Measurements from ENCODE around the gene LEFTY2.

LEFTY2 gene

DNA sequence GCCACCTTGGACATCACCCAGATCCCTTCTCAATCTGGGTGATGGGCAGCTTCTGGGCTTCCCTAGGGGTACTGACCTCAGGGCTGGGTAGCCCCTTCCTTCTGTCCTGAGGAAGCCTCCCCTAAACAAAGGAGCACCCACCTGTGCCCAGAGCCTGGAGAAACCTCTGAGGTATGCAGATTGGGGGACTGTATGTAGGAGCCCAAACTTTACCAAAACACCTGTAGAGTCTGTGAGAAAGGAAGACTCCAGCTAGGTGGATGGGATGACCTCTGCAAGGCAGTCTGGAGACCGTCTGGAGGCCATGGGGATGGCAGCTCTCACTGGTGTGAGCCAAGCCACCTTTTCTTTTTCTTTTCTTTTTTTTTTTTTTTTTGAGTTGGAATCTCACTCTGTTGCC is 13.7 kb upstream of the LEFTY2 start:
- H3K9me3 ChIP-seq (ENCODE audit: control insufficient read depth in 5 of 5, low read length in 5 of 5) = no peaks in the 10 kb centered on the region
- H3K36me3 ChIP-seq (ENCODE audit: control insufficient read depth in 5 of 5, insufficient read depth in 5 of 5, low read length in 5 of 5) = no peaks in the 10 kb centered on the region
- peaks cover 0 to 8% (median 5%) of the 10 kb centered on the region in 5 donors for H3K27me3 ChIP-seq (ENCODE audit: control insufficient read depth in 5 of 5, insufficient read depth in 4 of 5, low read length in 5 of 5)
- peaks cover 0 to 3% (median 0%) of the 10 kb centered on the region in 5 donors for H3K4me1 ChIP-seq (ENCODE audit: control insufficient read depth in 5 of 5, insufficient read depth in 5 of 5, low read length in 5 of 5)
- H3K4me3 ChIP-seq (ENCODE audit: low read depth in 1 of 5, low read length in 5 of 5) = no peak overlapping the region
- H3K27ac ChIP-seq (ENCODE audit: low read depth, low read length) = no peak overlapping the region
- no peak overlapping the region for H3K9ac ChIP-seq (ENCODE audit: low read length in 5 of 5)

DNA sequence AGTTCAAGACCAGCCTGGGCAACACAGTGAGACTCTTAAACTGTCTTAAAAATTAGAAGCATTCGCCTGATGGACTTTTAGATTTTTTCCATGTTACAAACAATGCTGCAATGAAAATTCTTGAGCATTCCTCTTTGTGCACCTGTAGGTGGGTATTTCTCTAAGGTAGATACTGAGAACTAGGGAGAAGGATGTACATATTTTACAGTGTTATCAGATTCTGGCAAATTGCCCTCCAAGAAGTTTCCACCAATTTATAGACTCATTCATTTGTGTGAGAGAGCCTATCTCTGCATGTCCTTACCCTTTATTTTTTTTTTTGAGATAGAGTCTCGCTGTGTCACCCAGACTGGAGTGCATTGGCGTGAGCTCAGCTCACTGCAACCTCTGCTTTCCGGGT is 12.3 kb upstream of the LEFTY2 start:
- H3K9me3 ChIP-seq (ENCODE audit: control insufficient read depth in 5 of 5, low read length in 5 of 5) = no peaks in the 10 kb centered on the region
- no peak overlapping the region for H3K9ac ChIP-seq (ENCODE audit: low read length in 5 of 5)
- peaks cover 0 to 9% (median 8%) of the 10 kb centered on the region in 5 donors for H3K27me3 ChIP-seq (ENCODE audit: control insufficient read depth in 5 of 5, insufficient read depth in 4 of 5, low read length in 5 of 5)
- no peak overlapping the region for H3K27ac ChIP-seq (ENCODE audit: low read depth, low read length)
- H3K36me3 ChIP-seq (ENCODE audit: control insufficient read depth in 5 of 5, insufficient read depth in 5 of 5, low read length in 5 of 5) = no peaks in the 10 kb centered on the region
- no peak overlapping the region for H3K4me3 ChIP-seq (ENCODE audit: low read depth in 1 of 5, low read length in 5 of 5)
- H3K4me1 ChIP-seq (ENCODE audit: control insufficient read depth in 5 of 5, insufficient read depth in 5 of 5, low read length in 5 of 5) = peaks cover 0 to 3% (median 0%) of the 10 kb centered on the region in 5 donors

DNA sequence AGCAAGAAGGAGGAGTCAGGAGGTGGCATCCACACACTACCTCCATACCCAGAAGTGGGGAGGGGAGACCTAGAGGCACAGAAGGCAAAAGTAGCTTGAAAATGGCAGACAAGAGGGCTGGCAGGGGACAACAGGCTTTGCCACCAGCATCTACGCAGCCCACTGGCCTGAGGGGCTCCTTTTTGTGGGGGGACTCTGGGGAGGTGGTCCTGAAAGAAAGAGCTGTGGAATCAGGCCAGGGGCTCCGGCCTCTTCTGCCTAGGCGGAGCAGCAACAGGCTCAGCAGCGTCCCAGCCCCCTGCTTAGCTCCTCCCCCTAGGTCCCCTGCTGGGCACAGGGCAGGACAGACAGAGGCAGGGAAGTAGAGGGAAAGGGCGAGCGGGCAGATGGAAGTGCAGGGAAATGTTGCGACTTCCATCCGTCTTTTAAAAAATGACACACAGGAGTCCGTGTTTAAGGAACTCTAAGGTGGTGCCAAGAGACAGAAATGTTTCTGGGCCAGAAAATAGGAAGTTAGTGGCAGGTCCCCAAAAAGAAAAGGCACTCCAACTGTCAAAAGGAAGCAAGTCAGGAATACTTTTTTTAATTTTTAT is 10.0 kb upstream of the LEFTY2 start:
- Histone ChIP-seq H3K4me1 (ENCODE audit: control insufficient read depth in 5 of 5, insufficient read depth in 5 of 5, low read length in 5 of 5) (peaks cover 0 to 3% (median 0%) of the 10 kb centered on the region in 5 donors), H3K36me3 (ENCODE audit: control insufficient read depth in 5 of 5, insufficient read depth in 5 of 5, low read length in 5 of 5) (no peaks in the 10 kb centered on the region)

DNA sequence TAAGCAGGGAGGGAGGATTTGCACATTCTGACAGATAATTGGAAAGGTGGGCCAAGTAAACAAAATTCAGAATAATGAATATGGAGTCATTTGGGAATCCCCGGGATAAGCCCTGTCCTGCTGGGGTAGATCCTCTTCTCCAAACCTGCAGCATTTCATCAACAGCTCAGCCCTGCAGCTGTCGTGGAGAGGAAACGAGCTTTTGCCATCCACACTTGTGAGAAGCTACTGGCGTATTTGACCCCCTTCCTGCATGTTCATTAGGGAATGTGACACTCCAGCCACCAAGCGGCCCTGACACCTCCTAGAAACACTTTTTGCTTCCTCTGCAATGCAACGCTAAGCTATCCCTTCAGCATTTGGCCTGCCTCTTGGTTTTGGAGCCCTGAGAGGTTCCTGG is 8.0 kb upstream of the LEFTY2 start:
- Histone ChIP-seq H3K36me3 (ENCODE audit: control insufficient read depth in 5 of 5, insufficient read depth in 5 of 5, low read length in 5 of 5) (no peaks in the 10 kb centered on the region), H3K9me3 (ENCODE audit: control insufficient read depth in 5 of 5, low read length in 5 of 5) (no peaks in the 10 kb centered on the region), H3K4me1 (ENCODE audit: control insufficient read depth in 5 of 5, insufficient read depth in 5 of 5, low read length in 5 of 5) (peaks cover 0 to 3% (median 0%) of the 10 kb centered on the region in 5 donors), H3K9ac (ENCODE audit: low read length in 5 of 5) (no peak overlapping the region), H3K27ac (ENCODE audit: low read depth, low read length) (no peak overlapping the region), H3K27me3 (ENCODE audit: control insufficient read depth in 5 of 5, insufficient read depth in 4 of 5, low read length in 5 of 5) (peaks cover 0 to 9% (median 5%) of the 10 kb centered on the region in 5 donors), H3K4me3 (ENCODE audit: low read depth in 1 of 5, low read length in 5 of 5) (no peak overlapping the region)

More for the DNA sequence above, 10.0 kb upstream of the LEFTY2 start:
- Histone ChIP-seq H3K9ac (ENCODE audit: low read length in 5 of 5) (no peak overlapping the region), H3K4me3 (ENCODE audit: low read depth in 1 of 5, low read length in 5 of 5) (no peak overlapping the region), H3K27ac (ENCODE audit: low read depth, low read length) (no peak overlapping the region), H3K9me3 (ENCODE audit: control insufficient read depth in 5 of 5, low read length in 5 of 5) (no peaks in the 10 kb centered on the region), H3K27me3 (ENCODE audit: control insufficient read depth in 5 of 5, insufficient read depth in 4 of 5, low read length in 5 of 5) (peaks cover 0 to 9% (median 6%) of the 10 kb centered on the region in 5 donors)

DNA sequence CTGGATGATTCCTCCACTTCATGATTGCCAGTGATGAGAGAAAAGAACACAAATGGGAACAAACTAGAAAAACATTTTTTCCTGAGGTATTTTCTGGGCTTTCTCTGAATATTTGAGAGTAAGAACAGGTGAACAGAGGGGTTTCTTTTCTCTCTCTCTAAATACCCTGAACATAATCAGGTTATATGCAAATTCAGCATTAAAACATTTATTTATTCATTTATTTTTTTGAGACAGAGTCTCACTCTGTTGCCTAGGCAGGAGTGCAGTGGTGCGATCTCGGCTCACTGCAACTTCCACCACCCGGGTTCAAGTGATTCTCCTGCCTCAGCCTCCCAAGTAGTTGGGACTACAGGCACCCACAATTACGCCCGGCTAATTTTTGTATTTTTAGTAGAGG is 5.8 kb upstream of the LEFTY2 start:
- Histone ChIP-seq H3K4me3 (ENCODE audit: low read depth in 1 of 5, low read length in 5 of 5) (no peak overlapping the region), H3K9ac (ENCODE audit: low read length in 5 of 5) (no peak overlapping the region), H3K27ac (ENCODE audit: low read depth, low read length) (no peak overlapping the region), H3K9me3 (ENCODE audit: control insufficient read depth in 5 of 5, low read length in 5 of 5) (no peaks in the 10 kb centered on the region), H3K36me3 (ENCODE audit: control insufficient read depth in 5 of 5, insufficient read depth in 5 of 5, low read length in 5 of 5) (no peaks in the 10 kb centered on the region), H3K27me3 (ENCODE audit: control insufficient read depth in 5 of 5, insufficient read depth in 4 of 5, low read length in 5 of 5) (peaks cover 0 to 9% (median 5%) of the 10 kb centered on the region in 5 donors), H3K4me1 (ENCODE audit: control insufficient read depth in 5 of 5, insufficient read depth in 5 of 5, low read length in 5 of 5) (peaks cover under 1 to 12% (median 2%) of the 10 kb centered on the region in 5 donors)

DNA sequence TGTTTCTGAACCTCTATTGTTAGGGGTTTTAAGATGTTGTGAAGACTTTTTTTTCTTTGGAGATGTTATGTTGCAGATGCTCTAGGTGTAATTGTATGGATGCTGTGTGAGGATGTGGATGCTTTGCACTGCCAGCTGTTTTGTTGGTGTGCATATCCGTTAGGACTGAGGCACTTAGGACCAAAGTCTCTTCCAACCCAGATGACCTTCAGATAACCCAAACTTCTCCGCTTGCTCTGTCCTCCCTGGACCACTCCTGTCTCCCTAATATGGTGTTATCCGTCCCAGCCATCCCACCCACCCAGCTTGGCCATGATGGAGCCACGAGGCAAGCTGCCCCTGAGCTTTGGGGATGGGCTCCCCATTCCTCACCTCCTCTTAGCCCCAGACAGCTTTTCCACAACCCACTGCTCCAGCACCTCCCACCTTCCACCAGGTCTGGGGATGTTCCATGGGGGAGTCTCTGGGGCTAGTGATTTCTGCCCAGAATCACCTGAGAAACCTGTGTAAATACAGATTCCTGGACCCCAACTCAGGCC is 5.1 kb upstream of the LEFTY2 start:
- Histone ChIP-seq H3K36me3 (ENCODE audit: control insufficient read depth in 5 of 5, insufficient read depth in 5 of 5, low read length in 5 of 5) (no peaks in the 10 kb centered on the region), H3K4me3 (ENCODE audit: low read depth in 1 of 5, low read length in 5 of 5) (no peak overlapping the region), H3K4me1 (ENCODE audit: control insufficient read depth in 5 of 5, insufficient read depth in 5 of 5, low read length in 5 of 5) (peaks cover 6 to 18% (median 9%) of the 10 kb centered on the region in 5 donors), H3K9me3 (ENCODE audit: control insufficient read depth in 5 of 5, low read length in 5 of 5) (no peaks in the 10 kb centered on the region), H3K27ac (ENCODE audit: low read depth, low read length) (no peak overlapping the region), H3K27me3 (ENCODE audit: control insufficient read depth in 5 of 5, insufficient read depth in 4 of 5, low read length in 5 of 5) (peaks cover 0 to 9% (median 5%) of the 10 kb centered on the region in 5 donors), H3K9ac (ENCODE audit: low read length in 5 of 5) (no peak overlapping the region)

DNA sequence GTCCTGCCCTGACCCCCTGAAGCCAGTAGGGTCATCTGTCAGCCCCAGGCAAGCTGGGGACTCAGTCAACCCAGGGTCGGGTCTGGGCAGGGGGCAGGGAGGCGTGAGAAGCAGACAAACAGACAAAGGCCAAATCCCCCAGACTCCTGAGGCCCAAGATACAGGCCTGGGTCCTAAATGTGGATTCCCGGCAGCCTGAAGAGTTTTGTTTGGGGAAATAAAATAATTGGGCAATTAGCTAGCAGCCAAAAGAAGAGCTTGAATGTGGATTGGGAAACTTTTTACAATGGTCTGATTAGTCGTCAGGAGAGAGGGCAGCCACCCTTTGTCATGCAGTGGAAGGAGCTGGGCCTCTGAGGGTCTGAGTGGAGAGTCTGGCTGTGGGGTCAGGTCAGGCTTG is 4.5 kb upstream of the LEFTY2 start:
- no peak overlapping the region for H3K27ac ChIP-seq (ENCODE audit: low read depth, low read length)
- H3K27me3 ChIP-seq (ENCODE audit: control insufficient read depth in 5 of 5, insufficient read depth in 4 of 5, low read length in 5 of 5) = peaks cover 0 to 5% (median 0%) of the 10 kb centered on the region in 5 donors
- no peak overlapping the region for H3K4me3 ChIP-seq (ENCODE audit: low read depth in 1 of 5, low read length in 5 of 5)
- H3K9ac ChIP-seq (ENCODE audit: low read length in 5 of 5) = no peak overlapping the region
- H3K36me3 ChIP-seq (ENCODE audit: control insufficient read depth in 5 of 5, insufficient read depth in 5 of 5, low read length in 5 of 5) = no peaks in the 10 kb centered on the region
- H3K9me3 ChIP-seq (ENCODE audit: control insufficient read depth in 5 of 5, low read length in 5 of 5) = no peaks in the 10 kb centered on the region
- peaks cover 6 to 24% (median 13%) of the 10 kb centered on the region in 5 donors for H3K4me1 ChIP-seq (ENCODE audit: control insufficient read depth in 5 of 5, insufficient read depth in 5 of 5, low read length in 5 of 5)

DNA sequence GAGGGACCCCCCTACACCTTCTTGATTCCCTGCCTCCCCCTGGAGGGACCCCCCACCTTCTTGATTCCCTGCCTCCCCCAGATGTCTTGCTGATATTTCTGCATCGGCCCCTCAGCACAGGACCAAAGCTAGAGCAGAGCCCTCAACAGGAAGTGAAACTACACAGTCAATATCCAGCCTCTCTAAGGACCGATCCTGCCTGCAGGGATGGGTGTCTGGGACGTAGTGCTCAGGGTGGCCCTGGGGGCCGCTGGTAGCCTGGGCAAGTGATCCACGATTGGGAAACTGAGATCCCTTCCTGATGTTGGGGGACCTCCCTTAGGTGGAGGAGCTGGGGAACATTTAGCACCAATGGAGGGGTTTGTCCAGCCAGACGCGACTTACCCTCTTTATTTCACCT is 3.9 kb upstream of the LEFTY2 start:
- no peak overlapping the region for H3K4me3 ChIP-seq (ENCODE audit: low read depth in 1 of 5, low read length in 5 of 5)
- H3K9ac ChIP-seq (ENCODE audit: low read length in 5 of 5) = no peak overlapping the region
- H3K27ac ChIP-seq (ENCODE audit: low read depth, low read length) = no peak overlapping the region
- H3K27me3 ChIP-seq (ENCODE audit: control insufficient read depth in 5 of 5, insufficient read depth in 4 of 5, low read length in 5 of 5) = peaks cover 0 to 5% (median 0%) of the 10 kb centered on the region in 5 donors
- peaks cover 6 to 29% (median 18%) of the 10 kb centered on the region in 5 donors for H3K4me1 ChIP-seq (ENCODE audit: control insufficient read depth in 5 of 5, insufficient read depth in 5 of 5, low read length in 5 of 5)
- no peaks in the 10 kb centered on the region for H3K9me3 ChIP-seq (ENCODE audit: control insufficient read depth in 5 of 5, low read length in 5 of 5)
- no peaks in the 10 kb centered on the region for H3K36me3 ChIP-seq (ENCODE audit: control insufficient read depth in 5 of 5, insufficient read depth in 5 of 5, low read length in 5 of 5)

DNA sequence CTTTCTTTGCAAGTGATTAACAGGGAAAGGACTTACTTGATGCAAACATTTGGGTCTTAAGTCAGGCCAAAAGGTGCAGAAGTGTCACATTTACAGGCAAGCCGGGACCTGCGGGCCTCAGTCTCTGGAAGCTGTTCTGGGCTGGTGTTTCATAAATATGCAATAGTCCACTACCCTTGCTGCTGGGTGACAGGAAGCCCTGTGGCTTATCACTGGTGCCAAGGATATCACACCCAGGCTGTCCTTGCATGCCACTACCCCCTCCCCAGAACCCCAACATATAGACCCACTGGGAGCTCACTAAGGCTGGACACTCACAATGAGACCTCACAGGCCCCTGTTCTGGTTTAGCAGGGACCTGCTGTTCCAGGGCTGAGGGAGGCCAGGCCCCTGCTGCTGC is 3.4 kb upstream of the LEFTY2 start:
- Histone ChIP-seq H3K4me1 (ENCODE audit: control insufficient read depth in 5 of 5, insufficient read depth in 5 of 5, low read length in 5 of 5) (peaks cover 6 to 29% (median 18%) of the 10 kb centered on the region in 5 donors), H3K27ac (ENCODE audit: low read depth, low read length) (no peak overlapping the region), H3K27me3 (ENCODE audit: control insufficient read depth in 5 of 5, insufficient read depth in 4 of 5, low read length in 5 of 5) (peaks cover 0 to 5% (median 0%) of the 10 kb centered on the region in 5 donors), H3K9ac (ENCODE audit: low read length in 5 of 5) (no peak overlapping the region), H3K36me3 (ENCODE audit: control insufficient read depth in 5 of 5, insufficient read depth in 5 of 5, low read length in 5 of 5) (no peaks in the 10 kb centered on the region), H3K9me3 (ENCODE audit: control insufficient read depth in 5 of 5, low read length in 5 of 5) (no peaks in the 10 kb centered on the region), H3K4me3 (ENCODE audit: low read depth in 1 of 5, low read length in 5 of 5) (no peak overlapping the region)

DNA sequence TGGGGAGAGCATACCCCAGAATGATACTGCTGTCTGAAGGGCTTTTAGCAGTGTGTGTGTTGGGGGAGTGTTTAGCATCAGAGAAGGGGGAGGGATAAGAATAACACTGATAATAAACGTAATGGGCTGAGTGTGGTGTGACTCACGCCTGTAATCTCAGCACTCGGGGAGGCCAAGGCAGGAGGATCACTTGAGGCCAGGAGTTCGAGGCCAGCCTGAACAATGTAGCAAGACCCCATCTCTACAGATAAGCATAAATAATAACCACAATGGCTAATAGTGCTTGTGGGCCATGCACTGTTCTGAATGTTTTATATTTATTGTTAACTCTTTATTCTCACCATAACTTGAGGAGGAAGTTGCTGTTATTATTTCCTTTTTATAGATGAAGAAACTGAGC is 2.6 kb upstream of the LEFTY2 start:
- no peaks in the 10 kb centered on the region for H3K36me3 ChIP-seq (ENCODE audit: control insufficient read depth in 5 of 5, insufficient read depth in 5 of 5, low read length in 5 of 5)
- H3K9ac ChIP-seq (ENCODE audit: low read length in 5 of 5) = no peak overlapping the region
- H3K9me3 ChIP-seq (ENCODE audit: control insufficient read depth in 5 of 5, low read length in 5 of 5) = no peaks in the 10 kb centered on the region
- H3K27me3 ChIP-seq (ENCODE audit: control insufficient read depth in 5 of 5, insufficient read depth in 4 of 5, low read length in 5 of 5) = peaks cover 0 to under 1% (median 0%) of the 10 kb centered on the region in 5 donors
- peaks cover 6 to 29% (median 18%) of the 10 kb centered on the region in 5 donors for H3K4me1 ChIP-seq (ENCODE audit: control insufficient read depth in 5 of 5, insufficient read depth in 5 of 5, low read length in 5 of 5)
- H3K27ac ChIP-seq (ENCODE audit: low read depth, low read length) = no peak overlapping the region
- H3K4me3 ChIP-seq (ENCODE audit: low read depth in 1 of 5, low read length in 5 of 5) = no peak overlapping the region
